HG02571 (cell line): Measurements from ENCODE around the gene MYMK.

ENCODE experiments used
- ATAC-seq: cut with Tn5 transposase; IDR thresholded peaks from one replicate; pipeline ENCODE4 v1.9.1; 2021; ENCODE audit warnings: mild to moderate bottlenecking, moderate library complexity; ENCODE audit not compliant: unreplicated experiment

Gene MYMK

DNA sequence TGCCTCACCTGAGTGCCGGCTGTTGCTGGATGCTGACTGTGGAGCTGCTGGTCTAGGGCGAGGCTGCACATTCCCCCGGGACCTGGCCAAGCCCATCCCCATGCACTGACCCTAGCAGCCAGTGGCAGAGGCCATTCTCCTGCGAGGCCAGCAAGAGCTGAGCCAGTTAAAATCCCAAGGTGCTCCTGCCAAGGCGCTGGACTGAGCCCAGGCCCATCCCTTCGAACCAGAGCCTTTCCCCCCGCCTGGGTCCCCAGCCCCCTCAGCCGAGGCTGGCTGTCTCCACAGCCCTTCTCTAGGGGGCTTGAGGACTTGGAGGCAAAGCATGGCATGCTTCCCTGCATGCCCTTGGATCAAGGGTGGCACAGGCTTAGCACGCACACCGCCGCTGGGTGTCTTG, 11.3 kb upstream of the MYMK start:
- ATAC-seq, result no peak

DNA sequence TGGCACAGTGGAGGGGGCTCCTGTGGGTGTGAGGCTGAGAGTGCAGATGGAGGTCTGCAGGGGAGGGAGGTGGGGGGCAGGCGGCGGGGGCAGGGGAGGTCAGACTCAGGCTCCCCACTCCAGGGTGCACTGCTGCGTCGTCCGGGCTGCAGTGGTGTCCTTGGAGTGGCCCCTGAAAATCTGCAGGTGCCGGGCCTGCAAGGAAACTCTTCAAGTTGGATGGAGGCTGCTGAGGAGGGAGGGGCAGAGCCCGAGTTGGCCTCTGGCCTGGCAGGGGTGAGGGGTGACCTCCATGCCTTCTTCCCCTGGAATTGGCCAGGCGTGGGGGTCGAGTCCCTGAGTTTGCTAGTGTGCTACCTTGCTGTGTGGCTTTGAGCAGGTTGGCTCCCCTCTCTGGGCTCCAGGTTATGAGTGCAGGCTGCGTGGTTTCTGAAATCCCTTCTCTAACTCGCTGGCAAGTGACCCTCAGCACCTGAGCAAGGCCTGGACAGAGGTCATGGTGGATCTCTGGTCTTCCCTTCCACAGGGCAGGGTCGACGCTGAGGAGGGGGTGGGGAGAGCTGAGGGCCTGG, 10.6 kb upstream of the MYMK start:
- no peak for ATAC-seq

DNA sequence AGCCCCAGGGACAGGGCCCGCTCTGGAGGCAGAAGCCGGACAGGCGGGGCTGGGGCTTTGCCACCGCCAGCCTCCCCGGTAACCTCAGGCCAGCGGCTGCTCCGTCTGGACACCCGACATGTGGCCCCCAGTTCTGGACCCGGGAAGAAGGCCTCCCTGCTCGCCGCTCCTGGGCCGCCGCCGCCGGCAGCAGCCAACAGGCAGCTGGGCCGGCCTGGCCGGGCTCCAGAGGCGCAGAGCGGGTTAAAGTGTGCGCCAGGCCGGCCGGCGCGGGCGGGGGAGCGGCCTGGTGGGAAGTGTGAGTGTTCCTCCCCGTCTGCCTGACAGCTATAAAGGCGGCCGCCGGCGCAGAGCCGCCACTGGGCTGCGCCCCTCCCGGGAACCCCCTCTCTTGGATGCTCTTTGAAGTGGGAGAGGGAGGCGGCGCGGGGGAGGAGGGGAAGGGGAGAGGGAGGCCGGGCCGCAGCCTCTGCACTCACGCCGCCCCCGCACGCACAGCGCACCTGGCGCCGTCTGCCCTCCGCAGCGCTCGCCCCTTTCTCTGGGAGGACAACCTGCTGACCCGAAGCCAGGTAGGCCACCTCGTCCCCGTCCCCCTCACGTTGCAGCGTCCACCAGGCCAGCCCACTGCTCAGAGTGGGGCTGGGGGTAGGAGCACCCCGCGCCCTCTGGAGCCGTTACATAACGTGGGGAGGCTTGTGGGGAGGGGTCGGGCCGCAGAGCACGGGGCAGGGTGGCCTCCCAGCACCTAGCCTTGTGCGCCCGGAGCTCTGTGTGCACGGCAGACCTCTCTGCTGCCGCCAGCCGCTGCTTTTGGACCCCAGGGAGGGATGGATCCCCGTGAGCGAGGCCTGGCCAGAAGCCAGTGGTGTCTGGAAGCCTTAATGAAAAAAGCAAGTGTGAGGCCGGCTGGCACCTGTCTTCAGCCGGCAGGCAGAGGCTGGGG, 9.9 kb upstream of the MYMK start, which contains the start of gene ADAMTSL2:
Gene ADAMTSL2, plus strand, starts transcription at position 359 of the 946 bp plus-strand sequence. CDS start 2,009 bp downstream, outside the sequence.
- no peak for ATAC-seq

DNA sequence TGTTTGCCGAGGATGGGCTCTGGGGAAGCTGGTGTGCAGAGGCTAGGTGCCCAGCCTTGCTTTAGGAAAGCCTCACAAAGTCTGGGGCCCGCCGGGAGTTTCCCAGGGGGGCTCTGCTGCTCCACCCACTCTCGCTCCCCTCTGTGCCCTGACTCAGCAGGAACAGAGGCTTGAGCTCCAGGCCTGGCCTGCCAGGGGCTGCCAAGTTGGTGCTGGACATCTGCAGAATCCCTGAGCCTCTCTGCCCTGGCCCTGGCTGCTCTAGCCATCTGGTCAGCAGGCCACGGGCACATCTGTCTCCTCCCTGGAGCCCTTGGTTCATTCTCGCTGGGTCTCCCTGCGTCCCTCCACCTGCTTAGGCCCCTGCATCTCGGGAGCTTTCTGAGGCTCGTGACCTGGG, 9.1 kb upstream of the MYMK start:
- ATAC-seq, result no peak

DNA sequence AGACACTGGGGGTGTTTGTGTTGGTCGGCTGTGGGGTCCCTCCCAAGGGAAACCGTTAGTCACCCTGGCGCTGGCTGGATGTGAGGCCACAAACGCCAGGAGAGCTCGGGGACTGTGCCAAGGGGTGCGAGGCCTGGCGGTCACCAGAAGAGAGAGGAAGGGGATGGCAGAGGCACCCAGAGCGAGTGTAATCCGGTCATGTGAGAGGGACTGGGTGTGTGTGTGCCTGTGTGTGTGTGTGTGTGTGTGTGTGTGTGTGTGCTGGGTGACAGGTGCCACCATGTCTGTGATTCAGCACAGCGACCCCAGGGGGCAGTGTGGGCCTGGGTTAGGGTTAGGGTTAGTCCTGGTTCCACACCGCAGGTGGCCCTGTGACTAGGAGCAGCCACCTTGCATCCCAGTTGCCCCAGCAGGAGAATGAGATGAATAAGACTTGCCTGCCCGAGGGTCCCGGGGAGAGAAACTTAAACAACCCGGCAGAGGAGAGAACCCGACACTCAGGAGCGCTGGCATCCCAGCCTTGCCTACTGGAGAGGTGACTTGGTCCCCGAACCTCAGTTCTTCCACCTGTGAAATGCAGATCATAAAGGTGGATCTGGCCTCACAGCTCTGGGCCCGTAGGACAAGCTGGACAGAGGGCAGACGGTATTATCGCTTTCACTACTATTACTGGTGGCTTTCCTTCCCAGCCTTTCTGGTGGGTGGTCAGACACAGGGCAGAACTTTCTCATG, 8.3 kb upstream of the MYMK start:
- ATAC-seq, result no peak

DNA sequence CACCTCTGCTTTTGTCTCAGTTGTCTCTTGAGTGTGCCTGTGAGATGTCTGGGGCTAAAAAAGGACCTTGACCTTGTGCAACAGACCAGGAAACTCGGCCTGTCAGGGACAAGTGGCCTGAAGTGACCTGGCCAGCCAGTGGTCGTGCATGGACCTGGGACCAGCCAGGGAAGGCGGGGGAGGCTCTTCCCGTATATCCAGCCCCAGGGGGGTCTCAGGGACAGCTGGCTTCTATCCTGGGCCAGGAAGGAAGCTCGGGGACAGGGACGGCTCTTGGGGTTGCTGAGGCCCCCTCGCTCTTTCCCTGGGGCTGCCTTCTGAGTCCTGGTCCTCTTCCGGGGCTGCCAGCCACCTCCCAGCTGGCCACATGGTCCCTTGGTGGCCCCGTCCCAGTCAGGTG, 6.5 kb upstream of the MYMK start:
- ATAC-seq, result no peak

DNA sequence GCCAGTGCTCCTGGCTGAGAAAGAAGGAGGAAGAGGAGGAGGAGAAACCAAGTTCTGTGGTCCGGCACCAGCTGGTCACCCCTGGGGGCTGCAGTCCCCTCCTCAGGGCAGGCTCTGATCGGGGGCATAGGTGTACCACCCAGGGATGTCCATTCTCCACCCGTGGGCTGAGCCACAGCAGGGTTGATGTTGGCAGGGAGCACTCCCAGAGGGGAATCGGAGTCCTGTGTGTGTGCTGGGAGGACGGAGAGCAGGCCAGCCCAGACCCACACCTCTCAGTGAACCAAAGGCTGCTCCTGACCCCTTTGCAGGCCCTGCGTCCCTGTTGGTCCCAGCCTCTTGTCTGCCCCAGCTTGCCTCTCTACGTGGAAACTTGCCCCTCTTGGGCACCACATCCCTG, 5.1 kb upstream of the MYMK start:
- ATAC-seq, result no peak

DNA sequence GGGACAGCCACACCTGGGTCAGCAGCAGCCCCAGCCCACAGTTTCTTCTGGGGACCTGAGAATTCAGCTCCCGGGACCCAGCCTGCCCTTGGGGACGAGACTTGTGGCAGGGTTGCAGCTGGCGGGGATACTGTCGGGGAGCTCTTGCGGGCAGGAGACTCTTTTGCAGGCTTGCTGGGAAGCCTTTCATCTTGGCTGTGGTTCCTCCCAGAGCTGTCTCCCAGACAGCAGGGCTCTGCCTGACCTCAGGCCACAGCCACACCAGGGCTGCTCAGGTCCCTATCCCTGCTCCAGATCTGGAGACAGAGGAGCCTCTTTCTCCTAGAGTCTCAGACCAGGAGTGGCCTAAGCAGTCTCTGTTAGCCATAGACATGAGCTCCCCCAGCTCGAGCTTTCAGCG, 4.7 kb upstream of the MYMK start:
- ATAC-seq, result no peak

DNA sequence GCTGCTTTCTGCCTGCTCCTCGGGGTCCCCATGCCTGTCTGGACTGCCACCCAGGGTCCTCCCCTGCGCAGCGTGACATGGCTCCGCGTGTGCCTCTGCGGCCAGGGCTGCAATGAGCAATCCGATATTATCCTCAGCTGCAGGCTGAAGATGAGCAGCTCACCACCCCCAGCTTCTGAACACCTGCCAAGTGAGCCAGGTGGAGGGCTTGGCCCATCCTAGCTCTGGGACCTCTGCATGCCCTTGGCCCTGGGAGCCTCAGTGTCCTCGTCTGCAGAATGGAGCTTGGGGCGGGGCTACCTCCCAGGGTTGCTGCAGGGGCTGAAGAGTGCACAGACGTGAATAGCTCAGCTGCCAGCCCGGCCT, 4.1 kb upstream of the MYMK start:
- no peak for ATAC-seq

DNA sequence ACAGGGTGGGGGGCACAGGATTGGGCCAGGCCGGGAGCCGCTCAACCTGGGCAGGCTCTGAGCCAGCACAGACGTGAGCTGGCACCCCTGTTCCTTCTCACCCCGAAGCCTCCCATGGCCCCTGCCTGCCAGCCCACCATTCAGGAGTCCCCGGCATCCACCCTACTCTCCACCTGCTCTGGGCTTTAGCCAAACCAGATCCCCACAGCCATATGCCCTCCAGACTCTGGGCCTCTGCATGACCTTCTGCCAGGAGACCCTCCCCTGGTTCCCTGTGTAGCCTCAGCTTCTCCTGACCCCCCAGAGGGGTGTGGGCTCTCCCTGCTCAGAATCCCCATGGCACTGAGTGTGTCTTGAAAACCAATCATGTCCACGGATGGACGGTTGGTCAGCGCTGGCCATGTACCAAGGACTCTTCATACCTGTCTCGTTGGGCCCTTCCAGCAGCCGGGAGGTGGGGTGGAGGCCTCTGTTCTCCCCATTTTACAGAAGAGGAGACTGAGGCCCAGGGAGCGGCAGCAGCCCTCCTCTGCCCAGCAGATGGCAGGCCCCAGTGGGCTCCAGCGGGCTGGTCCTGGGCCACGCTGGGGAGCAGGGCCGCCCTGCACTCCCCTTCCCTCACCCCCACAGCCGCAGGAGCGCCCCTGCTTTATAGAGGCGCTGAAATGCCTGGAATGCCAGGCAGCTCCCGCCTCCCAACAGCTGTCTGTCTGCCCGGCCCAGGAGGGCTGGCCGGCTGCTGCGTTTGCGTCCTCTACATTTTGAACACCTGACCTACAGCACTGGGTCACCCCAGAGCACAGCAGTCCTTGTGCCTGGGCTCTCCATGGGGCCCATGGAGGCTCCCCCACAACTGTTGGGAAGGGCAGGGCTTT, 3.5 kb upstream of the MYMK start:
- no peak for ATAC-seq

DNA sequence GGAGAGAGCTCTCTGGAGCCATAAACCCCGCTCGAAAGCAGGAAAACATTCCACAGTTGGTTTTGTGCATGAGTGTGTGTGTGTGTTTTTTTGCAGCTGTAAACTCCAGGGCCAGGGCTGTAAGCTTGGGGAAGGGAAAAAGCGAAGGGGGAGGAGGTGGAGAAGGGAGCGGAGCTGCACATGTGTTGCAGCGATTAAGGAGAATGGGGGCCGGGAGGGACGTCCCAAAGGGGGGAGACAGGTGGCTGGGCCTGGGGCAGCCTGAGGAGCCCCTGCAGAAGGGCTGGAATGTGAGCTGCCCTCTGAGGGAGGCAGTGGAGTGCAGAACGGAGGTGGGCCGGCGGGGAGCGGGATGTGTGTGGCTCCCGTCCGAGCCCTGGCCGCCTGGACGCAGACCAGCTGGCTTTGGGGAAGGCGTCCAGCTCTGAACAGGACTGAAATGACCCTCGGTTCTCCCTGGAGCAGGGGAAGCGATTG, 2.7 kb upstream of the MYMK start:
- ATAC-seq, result no peak

DNA sequence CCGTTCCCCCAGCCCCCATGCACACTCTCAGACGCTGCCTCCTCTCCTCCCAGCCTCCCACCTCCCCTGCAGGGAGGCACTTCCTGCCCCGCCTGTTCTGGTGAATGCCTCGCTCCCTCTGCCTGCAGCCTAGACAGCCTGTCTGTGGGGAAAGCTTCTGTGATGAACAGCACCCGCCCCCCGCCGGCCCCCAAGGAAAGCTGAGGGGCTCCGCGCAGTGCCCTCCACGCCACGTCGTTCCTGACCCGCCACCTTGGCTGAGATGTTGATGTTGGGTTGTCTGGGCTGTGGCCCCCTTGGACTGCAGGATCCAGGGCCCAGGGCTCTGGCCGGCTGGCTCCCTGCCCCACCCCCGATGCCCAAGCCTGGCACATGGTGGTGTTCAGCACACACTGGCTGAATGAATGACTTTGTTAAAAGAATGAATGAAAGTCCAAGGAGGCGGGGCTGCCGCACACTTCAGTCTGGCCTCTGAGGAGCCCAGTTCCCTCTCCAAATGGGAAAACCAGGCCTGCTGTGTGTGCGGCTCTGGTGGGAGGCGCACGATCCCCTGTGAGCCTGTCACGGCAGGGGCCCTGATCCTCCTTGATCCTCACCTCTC, 2.1 kb upstream of the MYMK start:
- no peak for ATAC-seq

DNA sequence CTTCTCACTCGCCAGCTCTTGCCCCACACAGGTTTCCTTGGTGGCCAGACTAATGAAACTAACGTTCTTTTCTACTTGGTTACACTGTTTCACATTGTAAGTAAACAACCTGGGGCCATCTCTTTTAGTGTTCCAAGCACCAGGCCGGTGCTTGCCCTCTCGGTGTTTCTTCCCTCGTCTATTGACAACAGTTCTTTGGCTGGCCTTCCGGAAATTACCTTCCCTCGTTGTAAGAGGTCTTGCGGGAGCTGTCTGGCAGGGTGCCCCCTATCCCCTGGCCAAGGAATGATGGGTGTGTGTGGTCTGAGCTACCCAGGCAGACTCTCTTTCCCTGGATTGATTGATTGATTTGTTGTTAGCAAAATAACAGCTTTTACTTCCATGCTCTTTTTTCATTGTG, 918 bp upstream of the MYMK start:
- ATAC-seq, result no peak

DNA sequence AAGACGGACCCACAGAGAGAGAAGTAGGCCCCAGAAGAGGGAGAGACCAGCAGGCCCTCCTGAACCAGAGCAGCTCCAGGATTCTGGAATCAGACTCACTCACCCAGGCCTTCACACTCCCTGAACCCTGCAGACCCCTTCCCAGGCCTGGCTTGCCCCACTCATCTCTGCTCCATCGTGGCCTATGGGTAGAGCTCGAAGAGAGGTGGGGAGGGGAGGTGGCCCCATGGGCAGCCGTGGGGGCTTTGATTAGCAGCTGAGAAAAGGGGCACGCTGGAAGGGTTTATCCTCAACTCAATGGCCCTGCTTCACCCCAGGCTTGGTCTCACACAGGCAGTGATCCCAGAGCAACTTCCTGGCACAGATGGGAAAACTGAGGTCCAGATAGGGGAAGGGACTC, 613 bp downstream of the MYMK start:
- no peak for ATAC-seq

DNA sequence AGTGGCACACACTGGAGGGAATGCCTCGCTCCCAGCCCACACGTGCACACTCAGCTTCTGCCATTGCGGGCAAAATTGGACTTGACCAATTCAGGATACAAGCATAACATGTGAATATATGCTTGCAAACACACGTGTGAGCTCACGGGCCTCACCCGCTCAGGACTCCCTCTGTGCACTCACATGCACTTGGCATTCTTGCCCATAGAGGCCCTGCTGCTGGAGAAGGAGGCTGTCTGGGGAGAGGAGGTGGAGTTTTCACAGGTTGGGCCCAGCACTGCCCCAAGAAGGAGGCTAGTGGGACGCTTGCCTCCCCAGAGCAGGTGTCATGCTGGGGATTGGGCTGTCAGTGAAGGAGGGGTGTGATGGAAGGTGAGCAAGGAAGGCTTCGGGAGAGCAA, 1.7 kb downstream of the MYMK start:
- no peak for ATAC-seq

DNA sequence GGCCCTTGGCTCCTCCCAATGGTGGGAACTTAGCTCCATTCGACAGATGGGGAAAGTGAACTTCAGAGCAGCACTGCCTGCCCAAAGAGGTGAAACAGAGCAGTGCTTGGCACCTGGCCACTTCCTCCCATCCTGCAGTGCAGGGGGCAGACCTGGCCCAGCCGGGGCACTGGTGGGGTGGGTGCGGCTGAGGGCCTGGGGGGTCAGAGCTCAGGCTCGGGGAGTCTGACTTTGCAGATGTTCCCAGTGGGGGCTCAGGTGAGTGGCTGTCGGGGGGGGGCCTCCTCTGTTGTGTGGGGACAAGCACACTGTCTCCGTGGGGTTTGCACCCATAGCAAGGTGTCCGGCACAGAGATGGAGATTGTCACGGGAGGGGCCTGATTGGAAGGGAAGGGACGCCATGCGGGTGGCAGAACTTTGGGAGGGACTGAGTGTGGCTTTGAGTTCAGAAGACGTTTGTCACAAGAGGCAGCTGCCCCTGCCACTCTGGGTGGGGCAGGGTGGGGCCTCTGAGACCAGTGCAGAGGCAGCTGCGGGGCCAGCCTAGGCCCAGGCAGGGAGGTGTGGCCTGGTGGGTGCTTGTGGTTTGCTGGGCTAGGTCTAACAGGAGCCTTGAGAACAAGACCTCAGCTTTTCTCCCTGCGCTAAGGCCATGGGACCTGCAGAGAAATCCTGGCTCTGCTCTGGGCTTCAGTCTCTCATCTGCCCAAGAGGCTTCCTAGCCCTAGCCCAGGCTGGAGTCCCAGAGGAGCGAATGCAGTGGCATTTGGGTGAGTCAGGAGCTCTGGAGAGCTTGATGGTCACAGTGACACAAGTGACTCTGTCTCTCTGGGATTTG, 2.5 kb downstream of the MYMK start:
- no peak for ATAC-seq

DNA sequence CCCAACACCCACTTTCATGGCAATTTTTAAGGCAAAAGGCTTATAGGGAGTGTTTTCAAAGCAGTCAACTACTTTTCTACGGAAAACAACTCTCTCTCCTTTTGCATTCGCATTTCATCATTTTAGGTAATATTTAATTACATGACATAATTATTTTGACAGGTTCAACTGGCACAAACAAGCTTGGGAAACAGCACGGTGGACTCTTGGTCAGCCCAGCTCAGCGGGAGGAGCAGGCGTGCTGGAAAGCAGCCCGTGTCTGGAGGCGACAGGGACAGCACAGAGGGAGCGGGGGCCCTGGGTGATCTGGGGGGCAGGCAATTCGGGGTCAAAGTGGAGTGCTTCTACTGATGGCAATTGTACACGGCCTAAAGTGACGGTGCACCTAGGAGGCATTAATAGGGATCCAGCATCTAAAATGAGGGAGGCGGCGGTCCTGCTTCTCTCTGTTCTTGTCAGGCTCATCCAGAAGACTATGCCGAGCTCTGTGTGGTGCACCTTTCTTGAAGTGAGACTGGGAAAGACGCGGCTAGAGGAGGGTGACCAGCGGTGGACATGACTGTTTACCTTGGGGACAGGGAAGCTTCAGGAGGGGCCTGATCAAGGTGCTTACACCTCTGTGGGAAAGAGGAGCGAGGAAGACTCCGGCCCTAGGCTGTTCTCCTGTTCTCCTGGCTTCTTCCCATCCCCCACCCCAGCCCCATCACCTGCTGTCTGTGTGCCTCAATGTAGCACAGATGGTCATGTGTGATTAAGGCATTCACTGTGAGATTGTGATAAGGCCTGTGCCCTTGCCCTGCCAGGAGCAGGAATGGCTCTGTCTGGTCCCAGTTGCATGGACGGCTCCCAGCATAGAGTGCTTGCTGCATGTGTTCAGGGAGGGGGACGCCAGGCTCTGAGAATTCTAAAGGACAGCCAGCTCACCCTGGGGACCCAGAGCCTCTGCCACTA, 3.4 kb downstream of the MYMK start:
- ATAC-seq, result no peak

DNA sequence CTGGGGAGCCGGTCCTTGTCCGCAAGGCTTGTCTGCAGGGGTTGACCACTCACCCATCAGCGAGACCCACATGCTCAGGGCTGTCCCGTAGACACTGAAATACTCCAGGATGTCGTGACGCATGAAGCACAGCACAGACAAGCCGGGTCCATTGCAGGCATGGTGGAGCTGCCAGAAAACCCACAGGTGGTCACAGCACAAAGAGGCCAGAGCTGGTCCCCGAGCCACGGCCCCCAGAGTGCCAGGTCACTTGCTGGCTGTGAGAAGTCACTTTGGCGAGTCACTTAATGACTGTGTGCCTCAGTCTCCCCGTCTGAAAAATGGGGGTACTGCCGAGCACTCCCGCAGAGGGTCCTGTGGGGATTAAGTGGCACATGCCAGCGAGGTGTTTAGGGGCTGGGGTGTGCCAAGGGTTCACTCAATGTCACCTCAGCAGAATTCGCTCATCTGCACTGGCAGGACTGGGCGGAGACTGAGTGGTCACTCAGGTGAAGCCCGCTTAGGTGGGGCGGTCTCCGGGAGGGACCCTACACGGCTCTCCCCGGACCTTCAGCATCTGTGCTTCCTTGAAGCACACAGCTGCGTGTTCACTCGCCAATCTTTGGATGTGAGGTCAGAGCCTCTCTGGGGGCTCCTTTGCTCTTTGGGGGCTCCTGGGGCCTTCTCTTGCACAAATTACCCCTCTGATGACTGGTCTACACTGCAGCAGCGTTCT, 4.5 kb downstream of the MYMK start:
- no peak for ATAC-seq
